Stimulated activated CD8-positive, alpha-beta memory T cell treated with anti-CD3 and anti-CD28 coated beads, Interleukin-2, amount 100 ng/mL, for 48 hours (primary cell): ENCODE results near the gene PRDM16.

Experiments used
- DNase-seq, 2 donors: peaks; one replicate each; pipeline ENCODE4 v3.0.0-alpha.2; 2020; ENCODE audit warnings: low read depth in 2 of 2

The PRDM16 gene

GRCh38 chr1:3242408-3243260, 173.6 kb downstream of the PRDM16 start:
- DNase-seq, result no peak

- no peak for DNase-seq
Observed at GRCh38 chr1:3243304-3243703, 174.3 kb downstream of the PRDM16 start.

- DNase-seq, result no peak
Observed at GRCh38 chr1:3244025-3244926, 175.3 kb downstream of the PRDM16 start.

DNA sequence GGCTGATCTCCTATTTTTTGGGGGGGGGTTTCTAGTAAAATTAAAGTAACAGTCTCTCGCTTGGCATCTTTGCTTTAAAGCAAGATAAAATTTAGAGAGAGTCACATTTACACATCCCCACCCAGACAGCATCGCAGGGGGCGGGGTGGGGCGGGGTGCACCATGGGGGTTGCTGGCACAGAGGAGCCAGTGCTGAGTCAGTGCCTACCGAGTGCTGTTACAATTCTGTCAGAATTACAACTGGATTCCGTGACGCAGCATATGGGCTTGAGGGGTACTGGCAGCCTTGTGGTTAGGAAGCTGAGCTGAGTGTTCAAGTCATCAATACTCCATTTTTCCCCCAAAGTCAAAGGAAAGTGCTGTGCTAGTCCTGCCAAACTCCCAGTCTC, 175.9 kb downstream of the PRDM16 start:
- DNase-seq, result no peak

DNA sequence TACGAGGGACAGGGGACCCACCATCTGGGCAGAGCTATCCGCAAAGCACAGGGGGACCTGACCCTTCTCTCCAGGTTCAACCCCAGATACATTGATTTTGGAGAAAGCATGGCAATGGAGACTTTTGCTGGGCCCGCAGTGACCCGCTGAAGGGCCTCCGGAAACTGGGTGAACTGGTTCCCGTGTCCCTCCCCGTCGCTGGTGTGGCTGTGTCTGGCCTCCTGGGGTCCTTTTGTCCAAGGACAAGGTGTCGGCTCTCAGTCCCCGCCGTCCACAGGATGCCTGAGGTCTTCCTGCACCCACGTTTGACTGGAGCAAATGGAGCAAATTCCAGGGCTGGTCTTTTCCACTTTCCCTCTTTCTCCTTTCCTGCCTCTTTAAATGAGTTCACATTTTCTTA, 176.3 kb downstream of the PRDM16 start:
- DNase-seq, result no peak

DNA sequence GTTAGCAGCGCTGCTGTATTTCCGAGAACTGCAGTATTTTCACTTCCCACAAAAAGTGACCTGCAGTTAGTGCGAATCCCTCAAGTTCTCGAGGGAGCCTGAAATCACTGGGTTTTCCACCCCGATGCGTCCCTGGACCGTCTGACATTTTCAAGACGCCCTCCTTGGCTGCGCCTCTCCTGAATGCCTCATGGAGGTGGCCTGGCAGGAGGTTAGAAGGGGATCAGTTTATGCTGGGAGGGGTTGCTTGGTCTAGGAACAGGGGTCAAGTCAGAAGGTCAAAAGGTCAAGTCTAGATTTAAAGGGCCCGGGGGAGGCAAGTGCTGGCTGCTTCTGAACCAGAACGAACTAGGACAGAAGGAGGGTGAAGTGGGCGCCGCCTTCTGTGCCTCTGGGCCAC, 176.8 kb downstream of the PRDM16 start:
- DNase-seq, result no peak

GRCh38 chr1:3246251-3246650, 177.2 kb downstream of the PRDM16 start:
- DNase-seq, result no peak

DNA sequence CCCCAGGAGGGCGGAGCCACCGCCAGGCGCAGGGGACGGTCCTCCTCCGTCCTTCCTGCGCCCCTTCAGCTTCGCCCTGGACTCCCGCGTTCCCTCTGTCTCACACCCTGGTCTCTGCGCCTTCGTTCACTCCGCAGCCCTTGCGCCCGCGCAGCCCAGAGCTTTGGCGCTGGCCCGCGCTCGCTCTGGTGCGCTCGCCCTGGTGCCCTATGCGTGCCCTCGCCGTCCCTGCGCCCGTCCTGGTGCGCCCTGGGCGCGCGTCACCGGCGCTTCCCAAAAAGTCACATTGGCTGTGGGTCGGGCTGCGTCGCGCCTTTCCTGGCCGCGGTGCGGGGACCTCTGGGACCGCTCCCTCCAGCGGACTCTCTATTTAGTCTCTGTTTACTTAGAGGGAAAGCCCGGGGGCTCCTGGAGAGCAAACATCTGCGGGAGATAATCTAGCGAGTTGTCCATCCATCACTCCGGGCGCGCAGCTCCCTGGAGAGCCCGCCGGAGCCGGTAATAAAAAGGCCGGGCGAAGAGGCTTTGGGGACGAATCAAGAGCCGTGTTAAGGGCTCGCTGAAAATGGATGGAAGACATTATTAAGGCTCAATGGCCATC, 178.6 kb downstream of the PRDM16 start:
- no peak for DNase-seq

DNA sequence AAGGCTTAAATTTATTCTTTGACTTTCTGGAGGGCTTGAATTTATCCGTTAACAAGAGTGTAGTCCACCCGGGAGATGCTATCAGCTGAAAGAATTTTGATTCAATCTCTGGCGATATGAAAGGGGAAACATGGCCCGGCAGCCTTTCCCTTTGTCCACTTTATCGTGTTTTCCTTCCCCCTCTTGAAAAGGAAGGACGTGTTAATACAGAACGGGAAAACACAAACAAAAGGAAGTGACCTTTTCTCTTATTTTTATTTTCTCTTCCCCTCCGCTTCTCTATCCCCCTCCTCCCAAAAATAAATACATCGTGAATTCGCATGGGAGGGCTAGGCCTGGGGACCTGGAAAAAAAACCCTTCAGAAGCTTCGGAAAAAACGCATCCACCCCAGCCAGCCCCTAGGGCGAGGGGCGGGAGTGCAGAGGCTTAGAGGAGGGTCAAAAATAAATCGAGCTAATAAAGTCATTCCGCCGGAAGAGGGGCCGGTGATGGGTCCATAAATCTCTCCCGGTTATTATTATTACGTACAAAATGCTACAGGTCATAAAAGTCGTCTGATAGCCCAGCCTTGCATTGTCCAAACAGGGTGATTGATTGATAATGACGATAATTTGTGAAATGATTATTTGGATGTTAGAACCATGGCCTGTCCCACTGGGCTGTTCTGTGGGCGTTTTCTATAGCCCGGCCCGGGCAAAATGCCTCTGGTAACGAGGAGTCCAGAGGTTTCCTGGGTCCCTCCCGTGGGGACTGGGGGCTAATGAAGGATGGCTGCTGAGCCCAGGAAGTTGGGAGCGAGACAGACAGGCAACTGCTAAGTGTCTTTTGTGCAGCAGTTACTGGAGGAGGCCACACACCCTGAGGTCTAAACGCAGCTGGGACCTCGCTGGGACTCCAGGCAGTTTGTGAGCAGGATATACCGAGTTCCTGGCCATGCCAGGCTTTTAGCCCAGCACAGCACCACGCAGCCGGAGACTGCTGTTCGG, 179.4 kb downstream of the PRDM16 start:
- no peak for DNase-seq

- no peak for DNase-seq
Observed at GRCh38 chr1:3249231-3249630, 180.2 kb downstream of the PRDM16 start.

- DNase-seq, result no peak
Observed at GRCh38 chr1:3249631-3250501, 180.9 kb downstream of the PRDM16 start.

DNA sequence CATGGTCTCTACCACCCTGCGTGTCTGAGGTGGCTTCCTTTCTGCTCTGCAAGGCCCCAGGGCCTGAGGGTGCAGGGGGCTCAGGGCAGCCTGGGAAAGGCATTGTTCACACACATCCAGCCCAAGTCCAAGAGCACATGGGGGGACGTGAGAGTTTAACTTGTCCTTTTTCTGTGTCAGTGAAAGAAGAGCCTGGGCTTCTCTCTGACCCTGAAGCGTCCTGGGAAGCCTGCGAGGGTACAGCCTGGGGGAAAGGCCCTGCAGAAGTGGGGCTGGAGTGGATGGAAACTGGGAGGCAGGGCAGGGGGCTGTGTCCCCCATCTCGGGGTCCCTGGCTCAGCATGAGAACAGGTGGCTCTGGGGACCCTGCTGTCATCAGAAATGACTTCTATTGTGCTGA, 181.6 kb downstream of the PRDM16 start:
- no peak for DNase-seq

DNA sequence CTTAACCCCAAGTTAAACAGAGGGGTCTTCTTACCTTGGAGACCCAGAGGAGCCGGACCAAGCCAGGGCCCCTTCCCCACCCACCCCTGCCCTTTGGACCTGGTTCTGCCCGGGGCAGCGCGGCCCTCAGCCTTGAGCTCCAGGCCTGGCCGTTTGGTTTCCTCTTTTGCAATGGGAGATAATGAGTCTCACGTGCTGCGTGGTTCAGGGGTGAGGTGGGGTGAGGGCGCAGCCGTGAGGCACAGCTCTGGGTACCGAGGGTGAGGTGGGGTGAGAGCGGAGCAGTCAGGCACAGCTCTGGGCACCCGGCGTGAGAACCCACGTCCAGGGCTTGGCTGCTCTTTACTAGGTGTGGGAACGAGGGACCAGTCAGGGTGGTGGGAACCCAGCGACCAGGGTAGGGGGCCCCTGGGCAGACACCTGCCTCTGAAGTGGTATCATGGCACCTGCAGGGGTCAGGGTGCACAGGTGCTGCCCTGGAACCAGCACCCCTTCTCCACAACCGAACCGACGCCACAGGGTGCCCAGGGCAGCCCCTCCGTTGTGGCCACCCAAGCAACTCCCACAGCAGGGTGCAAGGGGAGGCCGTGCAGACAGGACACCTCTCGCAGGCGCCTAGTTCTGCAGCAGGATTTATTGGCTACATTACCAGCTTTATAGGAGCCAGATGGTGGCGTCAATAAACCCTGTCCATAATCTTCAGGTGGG, 182.2 kb downstream of the PRDM16 start:
- no peak for DNase-seq

- DNase-seq, result no peak
Observed at GRCh38 chr1:3251807-3252428, 182.9 kb downstream of the PRDM16 start.

DNA sequence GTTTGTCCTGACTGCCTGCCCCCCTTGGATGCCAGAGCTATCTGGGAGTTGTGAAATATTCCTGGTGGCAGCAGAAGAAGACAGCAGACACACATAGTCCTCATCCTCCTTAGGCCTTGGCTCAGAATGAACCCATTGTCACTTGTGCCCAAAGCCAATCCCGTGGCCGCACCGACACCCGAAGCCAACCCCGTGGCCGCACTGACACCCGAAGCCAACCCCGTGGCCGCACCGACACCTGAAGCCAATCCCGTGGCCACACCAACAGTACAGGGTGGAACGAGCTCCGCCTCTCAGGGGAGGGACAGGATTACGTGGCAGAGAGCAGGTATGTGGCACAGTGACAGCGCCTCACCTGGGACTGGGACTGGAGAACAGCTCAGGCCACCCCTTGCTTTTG, 186.7 kb downstream of the PRDM16 start:
- no peak for DNase-seq

GRCh38 chr1:3257788-3258187, 188.8 kb downstream of the PRDM16 start:
- DNase-seq, result no peak

GRCh38 chr1:3258386-3259003, 189.5 kb downstream of the PRDM16 start:
- DNase-seq, result no peak

GRCh38 chr1:3259020-3259419, 190.0 kb downstream of the PRDM16 start:
- no peak for DNase-seq
